ENCODE data around the gene SYT1.
"Not testable (repeated sequence)": the region's sequence is repeated elsewhere in the genome, so short reads cannot be mapped to it uniquely, and the experiment has no call there.

SYT1 gene

GRCh38 chr12:79183003-79183402, 318.4 kb downstream of the SYT1 start:
- WGBS, result 96% methylated on average over 2 of the region's 2 CpGs
- H3K27ac ChIP-seq (ENCODE audit: low read depth, low read length), result no peak overlapping the region

GRCh38 chr12:79183926-79184325, 319.4 kb downstream of the SYT1 start:
- no peak overlapping the region for H3K4me3 ChIP-seq (ENCODE audit: low read length)
- H3K4me1 ChIP-seq (ENCODE audit: insufficient read depth, low read length), result no peaks in the 10 kb centered on the region
- no peaks in the 10 kb centered on the region for H3K9me3 ChIP-seq (ENCODE audit: insufficient read depth, low read depth, low read length)
- no peak overlapping the region for H3K27ac ChIP-seq (ENCODE audit: low read depth, low read length)
- WGBS, result 94% methylated on average over 3 of the region's 3 CpGs
- no peak overlapping the region for H3K9ac ChIP-seq (ENCODE audit: low read depth, low read length)
- H3K36me3 ChIP-seq (ENCODE audit: insufficient read depth, low read length), result no peaks in the 10 kb centered on the region
- no peaks in the 10 kb centered on the region for H3K27me3 ChIP-seq (ENCODE audit: insufficient read depth, low read length)

More at GRCh38 chr12:79183003-79183402, 318.4 kb downstream of the SYT1 start:
- Histone ChIP-seq H3K9me3 (ENCODE audit: insufficient read depth, low read depth, low read length) (no peaks in the 10 kb centered on the region), H3K4me3 (ENCODE audit: low read length) (no peak overlapping the region), H3K9ac (ENCODE audit: low read depth, low read length) (no peak overlapping the region), H3K36me3 (ENCODE audit: insufficient read depth, low read length) (no peaks in the 10 kb centered on the region), H3K4me1 (ENCODE audit: insufficient read depth, low read length) (no peaks in the 10 kb centered on the region), H3K27me3 (ENCODE audit: insufficient read depth, low read length) (no peaks in the 10 kb centered on the region)

- Histone ChIP-seq H3K36me3 (ENCODE audit: insufficient read depth, low read length) (no peaks in the 10 kb centered on the region), H3K27me3 (ENCODE audit: insufficient read depth, low read length) (no peaks in the 10 kb centered on the region), H3K9me3 (ENCODE audit: insufficient read depth, low read depth, low read length) (no peaks in the 10 kb centered on the region), H3K4me1 (ENCODE audit: insufficient read depth, low read length) (peaks cover 2% of the 10 kb centered on the region; the same call in 1 of the 2 replicates), H3K9ac (ENCODE audit: low read depth, low read length) (no peak overlapping the region), H3K4me3 (ENCODE audit: low read length) (no peak overlapping the region), H3K27ac (ENCODE audit: low read depth, low read length) (no peak overlapping the region)
- 94% methylated on average over 1 of the region's 2 CpGs for WGBS
Measured at GRCh38 chr12:79186506-79186905, 321.9 kb downstream of the SYT1 start.

GRCh38 chr12:79187032-79187431, 322.5 kb downstream of the SYT1 start:
- H3K27me3 ChIP-seq (ENCODE audit: insufficient read depth, low read length), result no peaks in the 10 kb centered on the region
- no peaks in the 10 kb centered on the region for H3K36me3 ChIP-seq (ENCODE audit: insufficient read depth, low read length)
- 98% methylated on average over 4 of the region's 4 CpGs for WGBS
- H3K9ac ChIP-seq (ENCODE audit: low read depth, low read length), result no peak overlapping the region
- H3K4me1 ChIP-seq (ENCODE audit: insufficient read depth, low read length), result peaks cover 6% of the 10 kb centered on the region; the same call in 1 of the 2 replicates
- no peak overlapping the region for H3K4me3 ChIP-seq (ENCODE audit: low read length)
- H3K27ac ChIP-seq (ENCODE audit: low read depth, low read length), result no peak overlapping the region
- H3K9me3 ChIP-seq (ENCODE audit: insufficient read depth, low read depth, low read length), result no peaks in the 10 kb centered on the region

- no peaks in the 10 kb centered on the region for H3K9me3 ChIP-seq (ENCODE audit: insufficient read depth, low read depth, low read length)
- no peaks in the 10 kb centered on the region for H3K36me3 ChIP-seq (ENCODE audit: insufficient read depth, low read length)
- H3K4me3 ChIP-seq (ENCODE audit: low read length), result no peak overlapping the region
- peaks cover 6% of the 10 kb centered on the region; the same call in 1 of the 2 replicates for H3K4me1 ChIP-seq (ENCODE audit: insufficient read depth, low read length)
- no peaks in the 10 kb centered on the region for H3K27me3 ChIP-seq (ENCODE audit: insufficient read depth, low read length)
- no peak overlapping the region for H3K27ac ChIP-seq (ENCODE audit: low read depth, low read length)
- H3K9ac ChIP-seq (ENCODE audit: low read depth, low read length), result no peak overlapping the region
Measured at GRCh38 chr12:79191391-79191790, 326.8 kb downstream of the SYT1 start.

GRCh38 chr12:79194595-79194994, 330.0 kb downstream of the SYT1 start:
- Histone ChIP-seq H3K9ac (ENCODE audit: low read depth, low read length) (no peak overlapping the region), H3K4me1 (ENCODE audit: insufficient read depth, low read length) (peaks cover 12% of the 10 kb centered on the region), H3K4me3 (ENCODE audit: low read length) (no peak overlapping the region), H3K36me3 (ENCODE audit: insufficient read depth, low read length) (no peaks in the 10 kb centered on the region), H3K27me3 (ENCODE audit: insufficient read depth, low read length) (no peaks in the 10 kb centered on the region), H3K9me3 (ENCODE audit: insufficient read depth, low read depth, low read length) (no peaks in the 10 kb centered on the region), H3K27ac (ENCODE audit: low read depth, low read length) (no peak overlapping the region)
- whole genome bisulfite sequencing, result 98% methylated on average over 2 of the region's 3 CpGs

- H3K9ac ChIP-seq (ENCODE audit: low read depth, low read length), result no peak overlapping the region
- H3K4me1 ChIP-seq (ENCODE audit: insufficient read depth, low read length), result peaks cover 5% of the 10 kb centered on the region
- no peaks in the 10 kb centered on the region for H3K27me3 ChIP-seq (ENCODE audit: insufficient read depth, low read length)
- WGBS, result 69% methylated on average over 1 of the region's 1 CpG
- H3K9me3 ChIP-seq (ENCODE audit: insufficient read depth, low read depth, low read length), result no peaks in the 10 kb centered on the region
- H3K4me3 ChIP-seq (ENCODE audit: low read length), result no peak overlapping the region
- H3K36me3 ChIP-seq (ENCODE audit: insufficient read depth, low read length), result no peaks in the 10 kb centered on the region
- no peak overlapping the region for H3K27ac ChIP-seq (ENCODE audit: low read depth, low read length)
Measured at GRCh38 chr12:79199166-79199565, 334.6 kb downstream of the SYT1 start.

GRCh38 chr12:79200176-79200575, 335.6 kb downstream of the SYT1 start:
- no peak overlapping the region for H3K9ac ChIP-seq (ENCODE audit: low read depth, low read length)
- H3K27me3 ChIP-seq (ENCODE audit: insufficient read depth, low read length), result no peaks in the 10 kb centered on the region
- no peaks in the 10 kb centered on the region for H3K36me3 ChIP-seq (ENCODE audit: insufficient read depth, low read length)
- 94% methylated on average over 1 of the region's 2 CpGs for WGBS
- no peak overlapping the region for H3K27ac ChIP-seq (ENCODE audit: low read depth, low read length)
- no peak overlapping the region for H3K4me3 ChIP-seq (ENCODE audit: low read length)
- no peaks in the 10 kb centered on the region for H3K9me3 ChIP-seq (ENCODE audit: insufficient read depth, low read depth, low read length)
- H3K4me1 ChIP-seq (ENCODE audit: insufficient read depth, low read length), result peaks cover 5% of the 10 kb centered on the region

- WGBS, result 95% methylated on average over 8 of the region's 9 CpGs
- H3K9ac ChIP-seq (ENCODE audit: low read depth, low read length), result no peak overlapping the region
- no peaks in the 10 kb centered on the region for H3K27me3 ChIP-seq (ENCODE audit: insufficient read depth, low read length)
- no peak overlapping the region for H3K27ac ChIP-seq (ENCODE audit: low read depth, low read length)
- no peak overlapping the region for H3K4me3 ChIP-seq (ENCODE audit: low read length)
- peaks cover 5% of the 10 kb centered on the region for H3K4me1 ChIP-seq (ENCODE audit: insufficient read depth, low read length)
- no peaks in the 10 kb centered on the region for H3K9me3 ChIP-seq (ENCODE audit: insufficient read depth, low read depth, low read length)
- H3K36me3 ChIP-seq (ENCODE audit: insufficient read depth, low read length), result no peaks in the 10 kb centered on the region
Measured at GRCh38 chr12:79203058-79203647, 338.6 kb downstream of the SYT1 start.

GRCh38 chr12:79206871-79207270, 342.3 kb downstream of the SYT1 start:
- Histone ChIP-seq H3K27ac (ENCODE audit: low read depth, low read length) (no peak overlapping the region), H3K4me1 (ENCODE audit: insufficient read depth, low read length) (no peaks in the 10 kb centered on the region), H3K4me3 (ENCODE audit: low read length) (no peak overlapping the region), H3K36me3 (ENCODE audit: insufficient read depth, low read length) (no peaks in the 10 kb centered on the region), H3K27me3 (ENCODE audit: insufficient read depth, low read length) (no peaks in the 10 kb centered on the region), H3K9me3 (ENCODE audit: insufficient read depth, low read depth, low read length) (peaks cover 5% of the 10 kb centered on the region; the same call in 1 of the 2 replicates), H3K9ac (ENCODE audit: low read depth, low read length) (no peak overlapping the region)
- 92% methylated on average over 1 of the region's 1 CpG for WGBS

GRCh38 chr12:79210403-79210802, 345.8 kb downstream of the SYT1 start:
- H3K9ac ChIP-seq (ENCODE audit: low read depth, low read length); H3K9me3 ChIP-seq (ENCODE audit: insufficient read depth, low read depth, low read length); H3K4me1 ChIP-seq (ENCODE audit: insufficient read depth, low read length); H3K27me3 ChIP-seq (ENCODE audit: insufficient read depth, low read length); H3K36me3 ChIP-seq (ENCODE audit: insufficient read depth, low read length); H3K27ac ChIP-seq (ENCODE audit: low read depth, low read length); H3K4me3 ChIP-seq (ENCODE audit: low read length): not testable (repeated sequence)
- WGBS, result 93% methylated on average over 3 of the region's 3 CpGs

- Histone ChIP-seq H3K9ac (ENCODE audit: low read depth, low read length) (no peak overlapping the region), H3K4me3 (ENCODE audit: low read length) (no peak overlapping the region), H3K27ac (ENCODE audit: low read depth, low read length) (no peak overlapping the region), H3K4me1 (ENCODE audit: insufficient read depth, low read length) (no peaks in the 10 kb centered on the region), H3K27me3 (ENCODE audit: insufficient read depth, low read length) (no peaks in the 10 kb centered on the region), H3K9me3 (ENCODE audit: insufficient read depth, low read depth, low read length) (peaks cover 21% of the 10 kb centered on the region), H3K36me3 (ENCODE audit: insufficient read depth, low read length) (0 out of 2 replicates have a peak, but pooled peaks cover 3% of the 10 kb centered on the region)
- 66% methylated on average over 6 of the region's 6 CpGs for WGBS
Measured at GRCh38 chr12:79217306-79217705, 352.7 kb downstream of the SYT1 start.
